Uterus (tissue), 2 donors: ENCODE measurements around the gene SHH.

Experiments
- CTCF ChIP-seq, 4 experiments: fragments of 200-600 bp in 2 of 4; fragments of 450-650 bp in 2 of 4; sonication (generic) in 2 of 4; IDR thresholded peaks; one replicate each; pipeline ENCODE4 v1.5.1; 2016 to 2019; ENCODE audit warnings: antibody characterized with exemption in 4 of 4, mild to moderate bottlenecking in 2 of 4, moderate library complexity in 1 of 4
- POLR2A ChIP-seq, 2 donors: fragments of 450-650 bp; IDR thresholded peaks; one replicate each; pipeline ENCODE4 v1.6.1; 2016; ENCODE audit warnings: antibody characterized with exemption in 2 of 2, mild to moderate bottlenecking in 1 of 2, moderate library complexity in 1 of 2

GRCh38 chr7:155813546-155814315 lies 1.5 kb upstream of the SHH start:
- TF ChIP-seq CTCF (IDR thresholded peaks at IDR 0.05), result no peak
- TF ChIP-seq POLR2A (IDR thresholded peaks at IDR 0.05), result no peak
